GM19239 (cell line): ENCODE results near the gene TENM4.
"Not testable (repeated sequence)": the region's sequence is repeated elsewhere in the genome, so short reads cannot be mapped to it uniquely, and the experiment has no call there.

Source experiments
- DNase-seq: peaks from one replicate; pipeline ENCODE4 v3.0.0; 2011; ENCODE audit warnings: low spot score; ENCODE audit not compliant: insufficient read length
- FAIRE-seq: peaks from 2 replicates; lab custom pipeline; 2011; peaks lifted over from hg19 to GRCh38; lab: Jason Lieb, UNC

The TENM4 gene

DNA sequence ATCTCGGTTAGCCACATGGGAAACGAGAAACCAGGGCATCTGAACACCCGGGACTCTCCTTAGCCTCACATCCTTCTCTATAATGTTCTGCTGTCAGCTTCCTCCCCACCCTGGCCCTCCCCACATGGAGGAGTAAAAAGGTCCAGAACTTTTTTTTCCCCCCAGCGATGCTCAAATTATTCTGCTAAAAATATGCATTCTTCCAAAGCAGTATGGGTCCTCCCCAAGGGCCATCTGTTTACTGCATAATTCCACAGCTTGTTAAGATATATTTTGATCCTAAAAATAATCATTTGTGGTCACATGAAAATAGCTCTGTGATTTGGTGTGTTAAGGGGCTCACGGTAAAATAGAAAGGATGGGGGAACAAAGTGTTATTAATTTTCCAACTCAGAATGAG, 584.6 kb downstream of the TENM4 start:
- DNase-seq (no peak), FAIRE-seq (no peak)

DNA sequence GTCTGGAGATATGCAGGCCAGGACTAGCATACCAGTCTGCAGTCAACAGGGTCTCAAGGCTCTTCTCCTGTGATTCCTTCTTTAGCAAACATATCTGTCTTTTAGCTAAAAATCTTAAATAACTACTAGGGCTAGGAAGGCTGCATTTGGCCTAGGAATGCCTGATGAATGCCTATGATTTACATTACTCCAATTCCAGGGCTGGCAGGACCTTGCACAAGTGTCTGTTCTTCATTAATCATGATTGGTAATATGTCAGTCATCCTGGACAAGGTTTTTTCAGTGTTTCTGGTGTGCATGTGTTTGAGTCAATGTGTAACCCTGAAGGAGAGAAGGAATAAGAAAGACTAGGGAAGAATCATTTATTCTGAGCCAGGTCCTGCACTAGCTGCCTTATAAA, 585.7 kb downstream of the TENM4 start:
- no peak for DNase-seq
- FAIRE-seq = no peak

DNA sequence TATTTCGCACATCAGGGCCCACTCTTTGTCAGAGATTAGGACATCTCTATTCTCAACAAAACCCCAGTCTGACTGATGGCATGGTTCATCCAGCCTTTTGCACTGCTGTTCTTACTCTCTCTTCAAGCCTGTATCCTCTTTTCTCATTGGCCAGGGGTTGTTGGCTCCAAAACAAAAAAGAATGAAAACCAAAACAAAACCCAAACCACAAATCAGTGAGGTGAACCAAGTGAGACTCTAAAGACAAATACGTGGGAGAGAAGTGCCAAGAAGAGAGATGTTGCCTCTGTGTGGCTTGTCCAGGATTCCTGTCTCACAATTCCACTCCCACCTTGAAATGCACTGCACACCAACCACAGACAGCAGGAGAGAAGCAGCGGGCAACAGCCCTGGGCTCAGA, 587.3 kb downstream of the TENM4 start:
- no peak for FAIRE-seq
- no peak for DNase-seq

DNA sequence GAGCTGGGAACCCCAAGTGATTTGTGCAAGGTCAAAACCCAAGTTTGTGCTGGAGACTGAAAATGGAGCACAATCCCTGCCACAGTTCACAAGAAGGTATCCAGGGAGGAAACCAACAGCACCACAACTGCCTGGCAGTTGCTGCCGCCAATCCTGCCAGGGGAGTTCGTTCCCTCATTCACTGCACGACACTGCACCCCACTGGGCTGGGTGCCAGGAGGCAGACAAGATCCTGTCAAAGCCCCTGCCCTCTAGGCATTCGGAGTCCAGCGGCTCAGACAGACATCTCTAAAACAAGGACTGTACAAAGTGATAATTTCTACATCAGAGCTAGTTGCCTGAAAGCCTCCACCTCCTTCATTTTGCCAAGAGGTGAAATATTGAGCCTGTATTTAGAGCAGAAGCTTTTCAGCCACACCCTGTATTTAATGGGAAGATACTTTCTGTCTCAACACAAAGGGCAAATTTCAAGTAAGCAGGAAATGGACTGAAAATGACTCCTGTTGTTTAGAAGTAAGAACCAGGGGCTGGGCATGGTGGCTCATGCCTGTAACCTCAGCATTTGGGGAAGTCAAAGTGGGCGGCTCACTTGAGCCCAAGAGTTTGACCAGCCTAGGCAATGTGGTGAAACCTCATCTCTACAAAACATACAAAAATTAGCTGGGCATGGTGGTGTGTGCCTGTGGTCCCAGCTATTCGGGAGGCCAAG, 588.8 kb downstream of the TENM4 start:
- DNase-seq (no peak), FAIRE-seq (no peak)

DNA sequence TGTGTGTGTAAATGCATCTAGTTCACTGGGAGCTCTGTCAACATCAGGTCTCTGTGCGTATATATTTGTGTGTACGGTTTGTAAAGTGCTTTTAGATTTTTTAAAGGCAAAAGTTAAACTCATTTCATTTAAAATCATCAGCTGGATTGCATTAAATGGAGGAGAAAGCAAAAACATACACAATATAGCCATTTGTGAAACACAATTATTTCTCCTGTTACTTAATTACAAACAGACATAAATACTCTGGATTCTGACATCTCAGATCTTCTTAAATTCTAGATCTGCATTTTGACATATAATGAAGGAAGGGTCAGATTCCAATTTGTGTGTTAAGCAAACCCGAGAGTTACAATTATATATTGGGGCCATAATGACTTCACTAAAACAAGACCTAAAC, 590.8 kb downstream of the TENM4 start:
- no peak for DNase-seq
- no peak for FAIRE-seq

DNA sequence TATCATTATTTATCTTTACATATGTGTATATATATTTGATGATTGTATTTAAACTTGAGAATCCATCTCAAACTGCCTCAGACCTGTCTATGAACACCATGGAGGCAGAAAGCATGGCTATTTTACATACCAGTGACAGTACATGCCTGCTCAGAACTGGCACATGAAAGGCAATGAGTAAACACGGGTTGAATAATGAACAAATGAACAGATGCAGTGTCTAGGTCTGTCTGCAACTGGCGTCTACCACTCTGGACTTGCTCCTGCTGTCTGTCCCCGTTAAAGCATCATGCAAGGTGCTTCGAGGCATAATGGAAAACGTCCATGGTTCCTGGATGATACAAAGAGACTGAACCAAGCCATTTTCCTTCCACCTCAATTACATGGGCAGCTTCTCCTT, 594.6 kb downstream of the TENM4 start:
- FAIRE-seq (no peak), DNase-seq (no peak)

DNA sequence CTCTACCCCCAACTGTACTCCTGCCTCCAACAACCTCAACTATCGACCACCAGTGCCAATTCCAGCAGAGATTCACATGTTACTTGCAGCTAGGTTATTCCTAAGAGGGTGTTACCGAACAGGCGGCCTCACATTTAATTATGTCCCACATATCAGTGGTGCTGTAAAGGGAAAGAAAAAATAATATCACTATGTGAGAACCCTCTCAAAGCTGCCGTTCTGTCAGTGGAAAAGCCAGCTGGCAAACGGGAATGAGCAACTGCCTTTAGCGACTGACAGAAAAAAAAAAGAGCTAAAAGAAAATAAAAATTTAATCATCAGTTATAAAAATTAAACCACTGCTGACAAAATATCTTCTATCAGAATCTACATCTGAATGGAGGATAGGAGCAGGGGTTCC, 595.3 kb downstream of the TENM4 start:
- FAIRE-seq (no peak), DNase-seq (no peak)

DNA sequence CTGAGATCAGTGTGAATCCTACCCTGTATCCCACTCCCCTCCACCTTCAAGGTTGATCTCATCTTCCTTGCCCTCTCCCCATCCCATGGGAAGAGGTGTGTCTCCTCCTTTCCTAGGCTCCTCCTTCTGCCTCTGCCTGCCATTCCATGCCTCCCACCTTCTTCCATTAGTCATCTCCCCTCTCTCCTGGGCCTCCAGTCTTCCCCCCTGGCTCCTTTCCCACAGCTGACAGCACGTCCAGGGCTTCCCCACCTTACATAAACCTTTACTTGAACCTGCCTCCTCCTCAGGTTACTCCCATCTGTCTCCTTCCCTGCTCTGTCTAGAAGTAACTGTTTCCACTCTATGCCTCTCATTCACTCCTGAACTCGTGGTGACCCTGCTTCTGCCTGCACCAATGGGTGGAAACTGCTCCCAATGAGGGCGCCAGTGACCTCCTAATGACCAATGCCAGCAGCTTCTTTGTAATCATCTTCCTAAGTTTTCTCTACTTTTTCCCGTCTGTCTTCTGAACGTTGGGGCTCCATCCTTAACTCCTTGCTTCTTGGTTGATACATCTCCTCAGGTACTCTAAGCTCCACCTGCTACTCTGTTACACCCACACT, 599.3 kb downstream of the TENM4 start:
- FAIRE-seq = no peak
- DNase-seq = no peak

DNA sequence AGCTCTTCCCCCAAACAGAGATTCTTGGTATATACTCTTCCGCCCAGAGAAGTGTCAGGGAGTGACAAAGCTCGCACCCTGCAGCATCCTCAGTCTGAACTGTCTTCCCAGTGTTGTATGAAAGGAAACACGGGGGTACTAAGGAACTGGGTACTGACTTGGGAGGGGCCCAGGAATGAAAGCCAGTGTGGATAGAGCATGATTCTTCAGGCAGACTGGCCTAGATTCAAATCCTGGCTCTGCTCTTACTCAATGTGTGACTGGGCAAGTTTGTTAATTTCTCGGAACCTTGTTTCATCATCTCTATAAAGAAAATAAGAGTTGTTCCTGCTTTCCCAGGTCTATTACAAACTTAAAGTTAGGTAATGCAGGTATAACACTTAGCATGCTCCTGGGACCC, 600.2 kb downstream of the TENM4 start:
- no peak for DNase-seq
- no peak for FAIRE-seq

DNA sequence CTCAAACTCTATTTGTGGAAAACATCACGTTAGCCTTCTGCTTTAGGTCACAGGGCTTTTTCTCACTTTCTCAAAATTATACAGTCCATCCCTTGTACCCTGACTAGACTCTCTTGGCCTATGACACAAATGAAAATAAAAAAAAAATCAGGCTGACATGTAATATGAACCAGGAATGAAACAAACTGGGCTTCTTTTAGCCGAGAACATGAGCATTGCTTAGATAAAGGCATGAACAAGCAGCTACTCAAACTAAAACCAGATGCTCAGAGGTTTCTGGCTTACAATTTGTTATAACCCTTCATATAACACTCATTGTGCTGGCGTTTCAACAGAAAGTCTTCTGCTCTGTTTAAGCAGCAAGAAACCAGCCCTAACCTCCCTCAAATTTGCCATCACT, 600.6 kb downstream of the TENM4 start:
- DNase-seq = no peak
- FAIRE-seq = no peak

DNA sequence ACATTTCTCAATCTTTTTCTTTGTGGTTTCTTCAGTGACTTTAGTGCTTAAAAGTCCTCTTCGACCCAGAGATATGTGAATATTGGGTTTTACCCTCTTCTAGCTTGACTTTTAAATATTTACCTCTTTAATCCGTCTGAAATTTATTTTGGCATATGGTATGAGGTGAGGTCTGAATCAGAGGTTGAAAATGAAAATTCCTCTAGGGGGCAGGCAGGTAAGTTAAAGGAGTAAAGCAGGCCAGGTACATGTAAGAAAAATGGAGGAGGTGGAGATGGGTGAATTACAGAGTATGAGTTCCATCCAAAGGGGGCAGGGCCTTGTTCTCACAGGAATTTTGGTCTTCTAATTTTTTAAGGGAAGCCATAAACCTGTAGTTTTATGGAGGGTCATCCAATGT, 602.4 kb downstream of the TENM4 start:
- FAIRE-seq = no peak
- DNase-seq = no peak

DNA sequence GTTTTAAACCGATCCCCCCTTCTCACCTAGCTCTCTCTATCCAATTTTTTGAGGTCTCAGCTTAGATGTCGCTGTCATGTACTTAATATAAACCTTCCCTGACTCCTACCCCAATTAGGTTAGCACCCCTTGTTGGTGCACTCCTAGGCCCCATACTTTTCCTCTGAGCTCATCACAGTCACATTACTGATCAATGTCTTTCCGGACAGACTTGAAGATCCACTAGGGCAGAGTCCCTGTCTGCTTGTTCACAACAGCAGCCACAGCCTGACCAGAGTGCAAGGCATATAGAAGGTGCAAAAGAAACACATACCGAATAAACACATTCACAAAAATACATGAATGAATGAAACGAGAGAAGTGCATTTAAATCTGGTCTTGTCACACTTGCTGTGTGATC, 605.2 kb downstream of the TENM4 start:
- no peak for DNase-seq

DNA sequence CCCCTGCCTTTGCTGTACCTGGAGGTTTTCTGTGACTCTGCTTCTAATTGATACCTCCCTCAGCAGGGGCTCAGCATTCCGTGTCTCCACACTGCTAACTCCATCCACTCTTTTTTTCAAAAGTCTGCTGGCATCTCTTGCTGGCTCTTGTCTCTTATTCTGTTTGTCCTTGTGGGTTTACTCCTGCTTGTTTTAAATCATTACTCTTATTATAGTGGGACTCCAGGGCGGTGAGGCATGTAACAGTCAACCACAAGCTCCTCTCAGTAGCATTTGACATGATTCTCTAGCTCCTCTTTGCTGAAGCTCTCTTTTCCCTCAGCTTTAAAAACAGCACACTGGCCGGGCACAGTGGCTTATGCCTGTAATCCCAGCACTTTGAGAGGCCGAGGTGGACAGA, 605.9 kb downstream of the TENM4 start:
- DNase-seq (no peak), FAIRE-seq (no peak)

More for the DNA sequence above, 605.2 kb downstream of the TENM4 start:
- FAIRE-seq = no peak

DNA sequence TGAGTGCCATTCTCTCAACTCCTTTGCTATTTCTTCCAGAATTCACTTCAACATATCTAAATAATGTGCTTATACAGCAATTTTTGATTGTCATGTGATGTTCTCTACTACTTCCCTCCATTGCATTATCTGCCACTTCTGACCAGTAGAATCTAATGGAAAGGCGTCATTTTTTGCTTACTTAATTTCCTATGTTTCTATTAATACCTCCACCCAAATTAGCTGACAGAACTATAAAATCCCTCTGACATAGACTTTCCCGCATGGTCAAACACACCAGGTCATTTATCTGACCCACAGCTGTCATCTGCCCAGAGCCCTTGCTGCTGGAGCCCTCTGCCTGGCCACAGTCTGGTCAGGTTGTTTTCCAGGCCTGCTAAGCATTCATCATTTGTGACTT, 607.6 kb downstream of the TENM4 start:
- FAIRE-seq = no peak
- no peak for DNase-seq

DNA sequence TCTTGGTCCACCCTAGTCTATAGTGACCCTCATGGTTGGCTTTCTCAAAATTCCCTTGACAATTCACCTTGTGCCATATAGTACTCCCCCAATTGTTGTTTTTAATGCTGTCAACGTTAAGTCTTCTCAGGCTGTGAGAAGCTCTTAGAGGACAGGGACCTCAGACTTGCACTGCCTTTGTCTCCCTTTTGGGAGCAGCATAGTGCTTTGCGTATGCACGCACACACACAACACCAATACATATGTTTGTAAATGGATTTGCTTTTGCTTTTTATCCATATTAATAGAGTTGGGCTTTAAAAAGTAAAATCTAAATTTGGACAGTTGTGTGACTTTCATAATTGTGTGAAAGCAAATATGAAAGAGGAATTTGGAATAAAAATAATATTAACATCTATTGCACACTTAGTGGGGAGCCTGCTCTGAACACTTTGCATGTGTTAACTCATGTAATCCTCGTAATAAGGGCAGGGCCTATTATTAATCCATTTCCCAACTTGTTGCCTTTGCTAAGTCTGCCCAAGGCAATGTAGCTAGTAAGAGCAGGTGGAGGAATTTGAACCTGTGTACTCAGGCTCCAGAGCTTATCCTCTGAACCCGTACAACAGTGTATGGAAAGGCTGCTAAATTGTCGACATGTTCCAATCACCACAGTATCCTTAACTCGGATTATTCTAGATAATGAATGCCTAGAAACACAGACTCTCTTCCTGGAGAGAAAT, 608.4 kb downstream of the TENM4 start:
- DNase-seq = no peak
- FAIRE-seq = no peak

DNA sequence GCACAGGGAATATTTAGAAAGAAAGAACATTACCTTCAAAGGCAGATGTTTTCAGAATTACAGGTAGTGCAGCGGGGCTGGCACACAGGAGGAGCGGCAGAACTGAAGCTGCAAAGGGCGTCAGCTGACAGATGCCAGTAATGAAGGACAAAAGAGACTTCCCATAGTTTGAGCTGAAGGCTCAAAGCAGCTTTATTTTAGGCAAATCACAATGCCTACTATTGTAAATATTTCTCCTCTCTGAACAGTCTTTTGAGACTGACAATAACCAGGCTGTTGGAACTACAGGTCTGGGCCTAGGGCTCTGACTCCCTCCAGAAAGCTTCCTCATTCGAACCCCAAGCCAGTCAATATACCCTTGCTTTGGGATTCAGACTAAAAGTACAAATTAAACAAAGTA, 609.3 kb downstream of the TENM4 start:
- FAIRE-seq (no peak), DNase-seq (no peak)

DNA sequence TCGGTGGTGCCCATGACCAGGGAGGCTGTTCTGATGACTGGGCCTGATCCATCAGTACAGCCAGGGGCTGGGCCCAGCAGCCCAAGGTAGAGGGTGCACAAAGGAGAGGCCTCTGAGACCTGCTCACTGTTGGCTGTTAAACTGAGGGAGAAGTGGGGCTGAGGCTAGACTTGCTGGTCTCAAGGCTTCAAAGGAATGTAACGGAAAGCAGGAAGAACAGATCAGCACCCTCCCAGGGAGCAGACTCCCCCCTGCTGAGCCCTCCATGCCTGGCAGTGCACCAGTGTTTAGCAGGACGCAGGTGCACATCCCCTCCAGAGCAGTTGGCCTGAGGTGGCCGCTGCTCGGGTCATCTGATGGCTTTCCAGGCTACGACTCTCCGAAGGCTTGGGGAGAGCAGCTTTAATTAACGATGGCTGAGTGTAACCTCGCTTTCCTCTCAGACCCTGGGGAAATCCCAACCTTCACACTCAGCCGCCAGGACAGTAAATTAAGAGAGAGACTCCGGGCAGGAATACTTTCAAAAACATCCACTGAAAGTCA, 610.5 kb downstream of the TENM4 start:
- DNase-seq (no peak), FAIRE-seq (no peak)

DNA sequence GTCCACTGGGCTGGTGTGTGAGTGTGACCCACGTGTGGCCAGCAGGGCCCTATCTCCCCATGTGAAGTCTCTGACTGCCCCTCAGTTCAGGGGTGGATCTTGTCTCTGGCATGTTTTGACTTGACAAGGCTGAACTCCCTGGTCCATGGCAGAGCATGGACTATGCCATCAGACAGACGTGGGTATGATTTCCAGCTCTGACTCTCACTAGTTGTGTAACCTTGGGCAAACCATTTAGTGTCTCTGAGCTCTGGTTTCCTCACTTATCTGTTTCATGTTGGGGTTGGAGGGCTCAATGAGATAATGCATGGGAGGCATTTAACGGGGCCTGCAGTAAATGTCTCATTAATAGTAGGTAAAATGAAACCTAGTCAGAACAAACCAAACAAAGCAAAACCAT, 611.7 kb downstream of the TENM4 start:
- FAIRE-seq (no peak), DNase-seq (no peak)

DNA sequence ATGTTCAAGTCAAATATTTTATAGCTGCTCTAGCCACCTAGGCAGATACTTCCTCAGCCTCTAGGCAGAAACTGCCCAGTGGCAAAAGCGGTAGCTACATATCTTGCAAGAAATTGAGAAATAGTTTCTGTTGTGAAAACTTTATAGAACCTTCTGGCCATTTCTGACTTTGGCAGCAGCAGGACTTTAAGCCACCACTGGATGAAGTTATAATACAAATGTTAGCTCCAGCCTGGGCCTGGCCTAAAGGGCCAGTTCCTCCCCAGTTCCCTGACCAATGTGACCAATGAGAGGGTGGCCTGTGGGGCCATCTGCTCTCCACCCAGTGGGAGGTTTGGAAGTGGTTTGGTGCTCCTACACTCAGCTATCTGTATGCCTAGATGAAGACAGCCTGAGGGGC, 612.2 kb downstream of the TENM4 start:
- no peak for FAIRE-seq
- DNase-seq = no peak

DNA sequence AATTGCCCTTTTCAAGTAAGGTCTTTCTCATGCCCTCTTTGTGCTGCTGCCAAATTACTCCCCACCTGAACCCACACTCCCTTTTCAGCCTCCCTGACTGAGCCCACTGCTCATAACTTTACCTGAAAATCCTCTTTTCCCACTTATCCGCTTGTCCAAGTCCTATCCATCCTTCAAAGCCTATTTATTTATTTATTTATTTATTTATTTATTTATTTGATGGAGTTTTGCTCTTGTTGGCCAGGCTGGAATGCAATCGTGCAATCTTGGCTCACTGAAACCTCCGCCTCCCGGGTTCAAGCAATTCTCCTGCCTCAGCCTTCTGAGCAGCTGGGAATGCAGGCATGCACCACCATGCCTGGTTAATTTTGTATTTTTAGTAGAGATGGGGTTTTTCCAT, 613.5 kb downstream of the TENM4 start:
- not testable (repeated sequence) for DNase-seq, FAIRE-seq

DNA sequence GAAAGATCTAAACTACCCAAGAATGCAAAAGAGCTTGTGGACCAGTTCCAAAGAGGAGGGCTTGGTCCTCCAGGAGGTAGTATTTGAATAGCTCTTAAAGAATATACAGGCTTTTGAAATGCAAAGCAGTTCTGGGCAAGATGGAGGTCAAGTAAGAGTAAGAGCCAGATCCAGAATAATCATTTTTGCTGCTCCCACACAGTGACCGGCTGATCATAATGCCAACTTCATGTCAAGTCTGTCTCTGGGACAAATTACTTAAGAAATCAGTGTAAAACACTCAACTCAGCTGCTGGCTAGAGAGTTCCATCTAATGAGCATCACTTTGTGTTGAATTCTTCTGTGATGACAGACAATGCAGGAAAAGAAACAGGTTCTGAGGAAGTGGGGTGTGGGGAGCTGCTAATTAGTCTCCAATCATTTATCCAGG, 615.2 kb downstream of the TENM4 start:
- FAIRE-seq (no peak), DNase-seq (no peak)
